NCI-H1105 treated with DMSO at 0.1 percent for 48 hours (cell line): Measurements from ENCODE around the gene DIMT1.

Experiments
- DNase-seq: peaks from one replicate; lab custom pipeline; 2025; lab: John Stamatoyannopoulos, UW

The DIMT1 gene

GRCh38 chr5:62403411-62404250, at the start of gene DIMT1:
Gene DIMT1, minus strand, starts transcription at chr5:62403905. Its CDS starts 133 bp downstream, at chr5:62403772.
- peak; percentile 89 for DNase-seq

- DNase-seq, result no peak
Observed at GRCh38 chr5:62450259-62450658, 46.6 kb upstream of the DIMT1 start.

GRCh38 chr5:62448528-62448927, 44.8 kb upstream of the DIMT1 start:
- DNase-seq, result no peak

GRCh38 chr5:62432621-62433064, 28.9 kb upstream of the DIMT1 start:
- no peak for DNase-seq

GRCh38 chr5:62431735-62432620, 28.3 kb upstream of the DIMT1 start:
- no peak for DNase-seq

GRCh38 chr5:62424763-62425162, 21.1 kb upstream of the DIMT1 start:
- no peak for DNase-seq

- no peak for DNase-seq
Observed at GRCh38 chr5:62421414-62421813, 17.7 kb upstream of the DIMT1 start.

- no peak for DNase-seq
Observed at GRCh38 chr5:62419609-62420008, 15.9 kb upstream of the DIMT1 start.

GRCh38 chr5:62418462-62419076, 14.9 kb upstream of the DIMT1 start:
- no peak for DNase-seq

- no peak for DNase-seq
Observed at GRCh38 chr5:62413711-62414110, 10.0 kb upstream of the DIMT1 start.

GRCh38 chr5:62412549-62413329, 9.0 kb upstream of the DIMT1 start, which contains the start of gene IPO11:
Gene IPO11, plus strand, starts transcription at chr5:62412763. Its CDS starts 24,517 bp downstream, at chr5:62437280.
- DNase-seq, result peak; percentile 94

GRCh38 chr5:62395210-62395950, 8.3 kb downstream of the DIMT1 start:
- no peak for DNase-seq

GRCh38 chr5:62386824-62387223, 16.9 kb downstream of the DIMT1 start:
- DNase-seq, result no peak

- no peak for DNase-seq
Observed at GRCh38 chr5:62385816-62386400, 17.8 kb downstream of the DIMT1 start.

GRCh38 chr5:62385131-62385530, 18.6 kb downstream of the DIMT1 start:
- DNase-seq, result no peak

GRCh38 chr5:62376064-62376463, 27.6 kb downstream of the DIMT1 start:
- DNase-seq, result no peak

- no peak for DNase-seq
Observed at GRCh38 chr5:62375627-62376026, 28.1 kb downstream of the DIMT1 start.

GRCh38 chr5:62374090-62374489, 29.6 kb downstream of the DIMT1 start:
- no peak for DNase-seq

GRCh38 chr5:62373382-62373781, 30.3 kb downstream of the DIMT1 start:
- DNase-seq, result no peak

GRCh38 chr5:62372600-62372999, 31.1 kb downstream of the DIMT1 start:
- no peak for DNase-seq
